ENCODE data around the gene MTIF2.
"Not testable (repeated sequence)": the region's sequence is repeated elsewhere in the genome, so short reads cannot be mapped to it uniquely, and the experiment has no call there.

Gene MTIF2

GRCh38 chr2:55296393-55296792 is 27.4 kb upstream of the MTIF2 start:
- in situ Hi-C loops (cut with MboI; ENCODE audit: low pct_unique_long_range_greater_than_20kb, low sequenced_read_pairs, unreplicated experiment), result no loop called here
- TF ChIP-seq CTCF (IDR thresholded peaks at IDR 0.05; ENCODE audit: extremely low read depth, insufficient read depth, missing control alignments), result no peak
- no peak for DNase-seq (ENCODE audit: low spot score)

GRCh38 chr2:55283083-55283482 is 14.1 kb upstream of the MTIF2 start:
- in situ Hi-C loops (cut with MboI; ENCODE audit: low pct_unique_long_range_greater_than_20kb, low sequenced_read_pairs, unreplicated experiment), result no loop called here
- TF ChIP-seq CTCF (IDR thresholded peaks at IDR 0.05; ENCODE audit: extremely low read depth, insufficient read depth, missing control alignments), result no peak
- DNase-seq (ENCODE audit: low spot score), result no peak

- peak; percentile 85 for DNase-seq (ENCODE audit: low spot score)
- no peak for TF ChIP-seq CTCF (IDR thresholded peaks at IDR 0.05; ENCODE audit: extremely low read depth, insufficient read depth, missing control alignments)
- in situ Hi-C loops (cut with MboI; ENCODE audit: low pct_unique_long_range_greater_than_20kb, low sequenced_read_pairs, unreplicated experiment), result no loop called here
Observed at GRCh38 chr2:55282110-55282917, 13.3 kb upstream of the MTIF2 start.

- in situ Hi-C loops (cut with MboI; ENCODE audit: low pct_unique_long_range_greater_than_20kb, low sequenced_read_pairs, unreplicated experiment); DNase-seq (ENCODE audit: low spot score): not testable (repeated sequence)
Observed at GRCh38 chr2:55280851-55281546, 12.0 kb upstream of the MTIF2 start.

- DNase-seq (ENCODE audit: low spot score); in situ Hi-C loops (cut with MboI; ENCODE audit: low pct_unique_long_range_greater_than_20kb, low sequenced_read_pairs, unreplicated experiment): not testable (repeated sequence)
Observed at GRCh38 chr2:55279859-55280424, 10.9 kb upstream of the MTIF2 start.

- in situ Hi-C loops (cut with MboI; ENCODE audit: low pct_unique_long_range_greater_than_20kb, low sequenced_read_pairs, unreplicated experiment); DNase-seq (ENCODE audit: low spot score): not testable (repeated sequence)
Observed at GRCh38 chr2:55279214-55279835, 10.3 kb upstream of the MTIF2 start.

GRCh38 chr2:55277310-55277709 is 8.3 kb upstream of the MTIF2 start:
- no peak for DNase-seq (ENCODE audit: low spot score)
- TF ChIP-seq CTCF (IDR thresholded peaks at IDR 0.05; ENCODE audit: extremely low read depth, insufficient read depth, missing control alignments), result no peak
- in situ Hi-C loops (cut with MboI; ENCODE audit: low pct_unique_long_range_greater_than_20kb, low sequenced_read_pairs, unreplicated experiment), result no loop called here

- DNase-seq (ENCODE audit: low spot score); in situ Hi-C loops (cut with MboI; ENCODE audit: low pct_unique_long_range_greater_than_20kb, low sequenced_read_pairs, unreplicated experiment): not testable (repeated sequence)
Observed at GRCh38 chr2:55274346-55274745, 5.3 kb upstream of the MTIF2 start.

Data from GM13977 (cell line).